Measurements from ENCODE around the gene AMOTL2.

AMOTL2 gene

DNA sequence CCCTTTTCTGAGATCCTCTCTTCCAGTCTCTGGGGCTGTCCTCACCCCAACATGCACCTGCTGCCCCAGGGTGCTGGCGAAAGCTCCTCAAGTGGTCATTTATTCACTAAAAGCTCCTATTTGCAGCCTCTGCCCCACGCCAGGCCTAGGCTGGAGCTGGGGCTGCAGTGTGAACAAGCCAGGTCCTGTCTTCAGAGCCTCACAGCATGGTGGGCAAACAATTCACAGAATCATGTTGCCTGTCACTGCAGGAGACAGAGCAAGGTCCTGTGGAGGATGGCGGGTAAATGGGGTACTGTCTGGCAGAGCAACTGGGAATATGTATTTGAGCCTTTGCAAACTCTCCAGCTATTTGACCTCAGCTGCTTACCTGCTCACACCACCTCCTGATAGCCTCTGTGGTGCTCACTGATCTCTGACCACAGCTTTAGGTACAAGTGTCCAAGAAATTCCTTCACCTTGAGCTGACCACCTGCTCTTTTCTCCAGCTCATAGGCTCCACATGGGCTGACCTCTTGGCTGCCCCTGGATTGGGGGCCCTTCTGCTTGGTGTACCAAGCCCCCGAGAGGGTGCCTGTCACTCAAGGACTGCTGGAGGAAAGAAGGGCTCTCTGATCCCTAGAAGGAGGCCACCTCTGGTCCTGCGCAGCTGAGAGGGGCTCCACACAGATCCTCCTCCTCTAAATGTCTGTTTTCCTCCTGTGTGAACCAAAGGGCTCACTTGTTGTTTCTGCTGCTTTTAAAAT, 35.6 kb downstream of the AMOTL2 start:
- Histone ChIP-seq H3K4me1 (ENCODE audit: insufficient read depth, poor library complexity, severe bottlenecking) (peaks cover 23% of the 10 kb centered on the region), H3K36me3 (ENCODE audit: low read depth) (no peaks in the 10 kb centered on the region), H3K4me3 (ENCODE audit: severe bottlenecking) (no peak overlapping the region), H3K27ac (ENCODE audit: poor library complexity, severe bottlenecking) (no peak overlapping the region), H3K9me3 (ENCODE audit: severe bottlenecking) (no peaks in the 10 kb centered on the region), H3K27me3 (ENCODE audit: insufficient read depth, poor library complexity, severe bottlenecking) (no peaks in the 10 kb centered on the region)
- DNase-seq (ENCODE audit: low spot score) (no peak), ATAC-seq (ENCODE audit: low read depth) (no peak)
- TF ChIP-seq, protein P1, sequence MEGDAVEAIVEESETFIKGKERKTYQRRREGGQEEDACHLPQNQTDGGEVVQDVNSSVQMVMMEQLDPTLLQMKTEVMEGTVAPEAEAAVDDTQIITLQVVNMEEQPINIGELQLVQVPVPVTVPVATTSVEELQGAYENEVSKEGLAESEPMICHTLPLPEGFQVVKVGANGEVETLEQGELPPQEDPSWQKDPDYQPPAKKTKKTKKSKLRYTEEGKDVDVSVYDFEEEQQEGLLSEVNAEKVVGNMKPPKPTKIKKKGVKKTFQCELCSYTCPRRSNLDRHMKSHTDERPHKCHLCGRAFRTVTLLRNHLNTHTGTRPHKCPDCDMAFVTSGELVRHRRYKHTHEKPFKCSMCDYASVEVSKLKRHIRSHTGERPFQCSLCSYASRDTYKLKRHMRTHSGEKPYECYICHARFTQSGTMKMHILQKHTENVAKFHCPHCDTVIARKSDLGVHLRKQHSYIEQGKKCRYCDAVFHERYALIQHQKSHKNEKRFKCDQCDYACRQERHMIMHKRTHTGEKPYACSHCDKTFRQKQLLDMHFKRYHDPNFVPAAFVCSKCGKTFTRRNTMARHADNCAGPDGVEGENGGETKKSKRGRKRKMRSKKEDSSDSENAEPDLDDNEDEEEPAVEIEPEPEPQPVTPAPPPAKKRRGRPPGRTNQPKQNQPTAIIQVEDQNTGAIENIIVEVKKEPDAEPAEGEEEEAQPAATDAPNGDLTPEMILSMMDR (IDR thresholded peaks at IDR 0.05; ENCODE audit: poor library complexity, severe bottlenecking), result no peak

DNA sequence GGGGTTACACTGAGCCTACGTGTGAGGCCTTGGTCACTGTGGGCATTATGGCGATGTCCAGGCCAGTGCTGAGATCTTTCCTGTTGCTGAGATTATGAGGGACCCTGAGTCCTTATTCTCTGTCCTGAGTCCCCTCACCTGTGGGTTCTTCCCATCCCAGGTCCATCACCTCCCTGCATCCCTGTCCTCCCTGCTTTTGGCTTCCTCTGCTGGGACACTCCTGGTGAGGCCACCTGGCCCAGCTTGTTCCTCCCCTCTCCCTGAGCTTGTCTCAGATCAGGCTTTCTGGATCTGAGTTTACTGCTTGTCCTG, 36.1 kb downstream of the AMOTL2 start:
- no peak for DNase-seq (ENCODE audit: low spot score)
- Histone ChIP-seq H3K4me3 (ENCODE audit: severe bottlenecking) (no peak overlapping the region), H3K4me1 (ENCODE audit: insufficient read depth, poor library complexity, severe bottlenecking) (peaks cover 28% of the 10 kb centered on the region), H3K36me3 (ENCODE audit: low read depth) (no peaks in the 10 kb centered on the region), H3K27me3 (ENCODE audit: insufficient read depth, poor library complexity, severe bottlenecking) (no peaks in the 10 kb centered on the region), H3K9me3 (ENCODE audit: severe bottlenecking) (no peaks in the 10 kb centered on the region), H3K27ac (ENCODE audit: poor library complexity, severe bottlenecking) (no peak overlapping the region)
- ATAC-seq (ENCODE audit: low read depth), result no peak
- TF ChIP-seq, protein P1 (IDR thresholded peaks at IDR 0.05; ENCODE audit: poor library complexity, severe bottlenecking), result no peak

DNA sequence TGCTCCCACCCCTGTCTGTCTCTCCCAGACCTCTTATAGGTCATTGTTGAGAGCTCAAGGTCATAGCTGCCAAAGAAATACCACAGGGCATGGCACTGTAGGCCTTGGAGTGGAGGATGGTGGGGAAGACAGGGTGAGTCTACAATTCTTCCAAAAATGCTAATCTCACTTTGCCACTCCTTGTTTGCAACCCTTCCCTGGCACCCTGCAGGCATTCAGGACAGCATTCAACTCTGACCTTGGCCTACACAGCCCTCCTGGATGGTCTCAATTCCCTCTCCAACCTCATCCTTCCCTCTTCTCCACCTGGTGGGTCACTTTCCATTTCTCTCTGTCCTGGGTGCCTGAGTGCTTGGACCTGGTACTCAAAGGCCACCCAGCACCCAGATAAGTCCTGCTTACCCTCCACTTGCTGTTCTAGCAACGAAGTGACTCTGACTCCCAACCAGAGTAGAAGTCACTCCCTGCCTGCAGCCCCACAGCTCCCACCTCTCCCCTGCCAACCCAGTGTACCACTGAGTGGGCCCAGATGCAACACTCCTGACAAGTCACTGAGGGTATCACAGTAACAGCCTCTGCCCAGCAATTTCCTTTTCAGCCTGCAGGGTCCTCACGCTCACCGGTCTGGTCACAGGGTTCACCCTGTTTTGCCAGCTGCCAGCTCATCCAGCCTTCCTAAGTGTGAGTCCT, 36.6 kb downstream of the AMOTL2 start:
- H3K27ac ChIP-seq (ENCODE audit: poor library complexity, severe bottlenecking), result peak overlapping the region; percentile 100
- no peak overlapping the region for H3K4me3 ChIP-seq (ENCODE audit: severe bottlenecking)
- H3K4me1 ChIP-seq (ENCODE audit: insufficient read depth, poor library complexity, severe bottlenecking), result peaks cover 33% of the 10 kb centered on the region

DNA sequence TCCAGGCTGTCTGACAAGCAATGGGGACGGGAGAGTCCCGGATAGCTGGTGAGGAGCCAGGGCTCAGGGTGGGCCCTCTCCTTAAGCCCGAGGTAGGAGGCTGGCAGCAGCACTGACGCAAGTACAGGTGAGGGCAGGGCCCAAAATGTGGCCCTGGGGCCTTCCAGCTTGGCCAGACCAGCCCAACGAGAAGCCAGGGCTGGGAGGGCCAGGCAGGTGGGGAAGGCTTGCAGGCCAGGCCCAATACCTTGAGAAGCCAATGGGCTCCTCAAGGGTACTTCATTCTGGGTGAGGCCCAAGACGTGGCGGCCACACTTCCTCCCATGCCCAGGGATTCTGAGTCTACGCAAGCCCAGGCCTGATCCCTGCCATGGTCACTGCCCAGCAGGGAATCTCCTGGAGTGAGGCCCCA, 37.2 kb downstream of the AMOTL2 start:
- no peaks in the 10 kb centered on the region for H3K36me3 ChIP-seq (ENCODE audit: low read depth)
- peaks cover 39% of the 10 kb centered on the region for H3K4me1 ChIP-seq (ENCODE audit: insufficient read depth, poor library complexity, severe bottlenecking)
- no peaks in the 10 kb centered on the region for H3K27me3 ChIP-seq (ENCODE audit: insufficient read depth, poor library complexity, severe bottlenecking)
- H3K4me3 ChIP-seq (ENCODE audit: severe bottlenecking), result no peak overlapping the region
- no peaks in the 10 kb centered on the region for H3K9me3 ChIP-seq (ENCODE audit: severe bottlenecking)
- TF ChIP-seq, protein P1 (IDR thresholded peaks at IDR 0.05; ENCODE audit: poor library complexity, severe bottlenecking), result no peak
- peak overlapping the region; percentile 100 for H3K27ac ChIP-seq (ENCODE audit: poor library complexity, severe bottlenecking)
- ATAC-seq (ENCODE audit: low read depth) (no peak), DNase-seq (ENCODE audit: low spot score) (no peak)

More for the DNA sequence above, 36.6 kb downstream of the AMOTL2 start:
- ATAC-seq (ENCODE audit: low read depth) (no peak), DNase-seq (ENCODE audit: low spot score) (no peak)
- TF ChIP-seq, protein P1 (IDR thresholded peaks at IDR 0.05; ENCODE audit: poor library complexity, severe bottlenecking), result no peak
- Histone ChIP-seq H3K9me3 (ENCODE audit: severe bottlenecking) (no peaks in the 10 kb centered on the region), H3K36me3 (ENCODE audit: low read depth) (no peaks in the 10 kb centered on the region), H3K27me3 (ENCODE audit: insufficient read depth, poor library complexity, severe bottlenecking) (no peaks in the 10 kb centered on the region)

DNA sequence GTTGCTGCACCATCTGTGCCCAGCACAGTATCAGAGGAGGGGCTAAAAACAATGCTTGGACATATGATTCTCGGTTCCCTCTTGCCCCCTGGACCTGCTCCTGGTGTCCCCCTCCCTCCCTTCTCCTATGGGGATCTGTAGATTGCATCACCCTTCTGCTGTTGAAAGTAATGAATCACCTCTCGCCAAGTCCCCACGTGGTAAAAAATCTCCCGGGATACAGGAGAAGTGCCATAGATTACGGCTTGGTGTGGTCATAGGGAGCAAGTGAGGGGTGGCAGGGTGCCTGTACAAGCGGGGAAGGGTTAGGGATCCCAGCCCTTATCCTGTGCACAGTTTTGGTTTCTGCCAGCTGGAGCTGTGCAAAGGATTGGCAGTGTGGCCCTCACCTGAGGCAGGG, 37.7 kb downstream of the AMOTL2 start:
- Histone ChIP-seq H3K9me3 (ENCODE audit: severe bottlenecking) (no peaks in the 10 kb centered on the region), H3K4me3 (ENCODE audit: severe bottlenecking) (no peak overlapping the region), H3K27me3 (ENCODE audit: insufficient read depth, poor library complexity, severe bottlenecking) (no peaks in the 10 kb centered on the region), H3K27ac (ENCODE audit: poor library complexity, severe bottlenecking) (peak overlapping the region; percentile 100), H3K4me1 (ENCODE audit: insufficient read depth, poor library complexity, severe bottlenecking) (peaks cover 44% of the 10 kb centered on the region), H3K36me3 (ENCODE audit: low read depth) (no peaks in the 10 kb centered on the region)
- ATAC-seq (ENCODE audit: low read depth) (peak; percentile 23; the same call in 2 of the 3 replicates), DNase-seq (ENCODE audit: low spot score) (no peak)
- TF ChIP-seq, protein P1 (IDR thresholded peaks at IDR 0.05; ENCODE audit: poor library complexity, severe bottlenecking), result no peak
